NCI-H748 (cell line): ENCODE results near the gene SLC23A3.
A peak's percentile ranks its signal among the peaks of the same experiment; 100 is the strongest.

Experiments used
- DNase-seq: peaks from one replicate; lab custom pipeline; 2025; ENCODE audit not compliant: unreplicated experiment; lab: John Stamatoyannopoulos, UW

SLC23A3 gene

GRCh38 chr2:219176818-219177551 lies 7.2 kb upstream of the SLC23A3 start, which contains the start of gene CNPPD1:
TSS of gene CNPPD1 (minus strand) at chr2:219176925. CDS start at chr2:219176828, 97 bp downstream.
- DNase-seq, result peak; percentile 92

GRCh38 chr2:219175928-219176817 lies 6.3 kb upstream of the SLC23A3 start:
- peak; percentile 74 for DNase-seq

DNA sequence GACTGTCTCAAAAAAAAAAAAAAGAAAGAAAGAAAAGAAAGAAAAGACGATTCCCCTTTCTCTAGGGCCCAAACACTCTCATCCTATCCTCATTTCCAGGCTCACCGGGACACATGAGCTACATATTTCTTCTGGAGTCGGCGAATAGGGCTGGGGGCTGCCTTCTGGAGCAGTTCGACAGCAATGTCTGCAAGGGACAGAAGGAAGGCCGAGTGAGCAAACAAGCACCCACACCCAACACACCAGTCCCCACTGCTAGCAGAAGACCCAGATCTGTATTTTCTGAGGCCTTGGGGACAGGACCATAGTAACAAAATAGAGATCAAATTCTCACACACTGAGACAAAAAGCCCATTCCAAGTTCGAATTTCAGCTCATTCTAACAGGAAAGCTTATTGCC lies 5.7 kb upstream of the SLC23A3 start:
- DNase-seq, result no peak

DNA sequence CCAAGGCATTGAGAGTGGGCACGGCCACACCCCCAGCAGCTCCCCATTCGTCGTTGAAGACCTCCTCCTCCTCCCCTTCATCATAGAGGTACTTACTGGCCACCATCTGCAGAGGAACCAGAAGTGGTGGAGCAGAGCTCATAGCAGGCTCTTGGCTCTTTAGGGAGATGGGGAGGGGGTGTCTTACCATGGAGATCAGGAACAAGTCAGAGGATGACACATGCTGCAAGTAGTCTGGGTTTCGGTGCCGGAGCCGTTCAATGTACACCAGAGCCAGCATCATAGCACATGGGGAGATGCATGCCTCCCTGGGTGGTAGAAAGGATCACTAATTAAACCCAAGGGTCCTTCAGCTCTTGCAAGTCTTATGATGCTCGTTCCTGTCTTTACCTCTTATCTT lies 5.0 kb upstream of the SLC23A3 start:
- no peak for DNase-seq

DNA sequence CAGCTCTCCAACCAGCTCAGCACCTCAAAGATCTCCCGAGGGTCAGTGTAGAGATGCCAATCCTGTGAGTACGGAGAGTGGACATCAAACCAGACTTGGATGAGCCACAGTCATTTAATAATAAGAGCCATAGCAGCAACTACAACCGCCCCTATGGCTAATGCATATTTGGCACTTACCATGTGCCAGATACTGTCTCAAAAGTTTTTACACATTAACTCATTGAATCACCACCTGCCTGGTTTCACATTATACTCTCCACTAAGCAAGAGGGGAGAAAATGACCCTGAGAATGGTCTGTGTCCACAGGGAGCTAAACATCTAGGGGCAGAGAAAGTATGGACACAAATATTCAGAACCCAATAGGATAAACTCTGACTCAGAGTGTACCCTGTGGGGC lies 4.3 kb upstream of the SLC23A3 start:
- DNase-seq, result no peak

- no peak for DNase-seq
These were observed 3.3 kb upstream of the SLC23A3 start for GRCh38 chr2:219173176-219173575.

GRCh38 chr2:219172231-219173154 lies 2.7 kb upstream of the SLC23A3 start:
- DNase-seq, result no peak

DNA sequence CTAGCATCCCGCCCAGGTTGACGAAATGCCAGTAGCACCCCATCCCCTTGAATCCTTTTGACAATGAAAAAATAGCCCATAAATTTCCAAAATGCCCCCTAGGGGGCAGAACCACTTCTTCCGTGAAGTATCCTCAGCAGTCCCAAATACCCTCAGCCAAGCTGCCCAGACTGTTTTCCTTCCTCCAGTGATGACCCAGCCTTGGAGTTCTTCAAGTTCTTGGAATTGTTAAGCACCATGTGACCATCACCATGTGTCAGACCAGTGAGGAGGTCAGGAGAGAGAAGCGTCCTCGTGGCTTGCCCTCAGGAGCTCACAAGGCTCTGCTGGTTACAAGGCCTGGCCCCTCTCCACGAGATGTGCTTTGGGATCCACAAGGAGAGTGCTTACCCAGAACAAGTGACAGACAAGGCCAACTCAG lies 1.4 kb upstream of the SLC23A3 start:
- peak; percentile 54 for DNase-seq

DNA sequence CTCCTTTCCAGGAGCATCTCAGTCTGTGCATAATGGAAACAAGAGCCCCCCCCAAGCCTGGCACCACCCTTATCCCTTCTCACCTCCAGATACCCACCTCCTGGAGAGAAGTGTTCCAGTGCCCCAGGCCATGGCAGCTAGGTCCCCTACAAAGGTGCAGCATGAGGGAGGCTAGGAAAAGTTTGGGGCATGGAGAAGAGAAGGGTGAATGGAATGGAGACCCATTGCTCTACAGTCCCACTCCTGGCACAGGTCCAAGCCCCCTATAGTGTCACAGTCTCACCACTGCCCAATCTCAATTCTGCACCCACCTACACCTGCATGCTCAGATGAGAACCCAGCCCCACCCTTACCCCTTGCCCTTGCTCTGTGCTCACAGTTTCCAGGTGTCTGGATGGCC lies 897 bp downstream of the SLC23A3 start:
- no peak for DNase-seq

DNA sequence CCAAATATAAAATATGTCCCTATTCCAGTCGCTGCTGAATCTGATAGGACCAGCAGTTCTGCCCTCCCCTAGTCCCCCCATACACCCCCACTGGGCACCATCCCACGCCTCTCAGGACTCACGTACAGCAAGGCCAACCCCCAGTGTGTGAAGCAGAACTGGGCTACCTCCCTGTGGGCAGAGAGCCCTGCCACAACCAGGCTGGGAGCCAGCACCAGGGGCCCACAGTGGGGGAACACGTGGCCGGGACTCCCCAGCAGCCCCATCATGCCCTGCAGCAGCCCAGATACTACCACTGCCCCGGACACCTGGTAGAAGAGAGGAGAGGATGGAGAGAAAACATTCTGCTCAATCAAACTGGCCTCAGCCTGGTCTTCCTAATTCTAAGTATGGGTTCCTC lies 1.3 kb downstream of the SLC23A3 start:
- no peak for DNase-seq

- no peak for DNase-seq
These were observed 1.8 kb downstream of the SLC23A3 start for GRCh38 chr2:219167997-219168396.

GRCh38 chr2:219165058-219165911 lies 4.5 kb downstream of the SLC23A3 start:
- no peak for DNase-seq

GRCh38 chr2:219163156-219163555 lies 6.7 kb downstream of the SLC23A3 start:
- no peak for DNase-seq

DNA sequence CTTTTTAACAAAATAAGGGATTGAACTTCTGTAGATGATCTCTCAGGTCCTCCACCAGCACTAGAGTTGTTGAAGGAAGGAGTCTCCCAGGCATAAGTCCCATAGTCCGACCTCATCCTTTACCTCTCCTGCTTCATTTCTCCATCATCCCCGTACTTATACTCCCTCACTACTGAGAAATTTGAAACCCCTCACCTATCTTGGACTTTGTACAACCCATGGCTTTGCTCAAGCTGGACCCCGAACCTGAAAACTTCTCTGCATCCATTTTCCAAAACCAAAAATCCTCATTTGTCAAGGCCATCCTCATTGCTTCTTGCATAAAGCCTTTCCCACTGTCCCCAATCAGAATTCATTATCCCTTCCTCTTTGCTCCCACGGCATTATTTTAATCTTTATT lies 8.7 kb downstream of the SLC23A3 start:
- no peak for DNase-seq

GRCh38 chr2:219160186-219161017 lies 9.4 kb downstream of the SLC23A3 start, which contains the start of gene NHEJ1:
TSS of gene NHEJ1 (minus strand) at chr2:219160815. CDS start at chr2:219158362, 2,453 bp downstream.
- DNase-seq, result peak; percentile 92

DNA sequence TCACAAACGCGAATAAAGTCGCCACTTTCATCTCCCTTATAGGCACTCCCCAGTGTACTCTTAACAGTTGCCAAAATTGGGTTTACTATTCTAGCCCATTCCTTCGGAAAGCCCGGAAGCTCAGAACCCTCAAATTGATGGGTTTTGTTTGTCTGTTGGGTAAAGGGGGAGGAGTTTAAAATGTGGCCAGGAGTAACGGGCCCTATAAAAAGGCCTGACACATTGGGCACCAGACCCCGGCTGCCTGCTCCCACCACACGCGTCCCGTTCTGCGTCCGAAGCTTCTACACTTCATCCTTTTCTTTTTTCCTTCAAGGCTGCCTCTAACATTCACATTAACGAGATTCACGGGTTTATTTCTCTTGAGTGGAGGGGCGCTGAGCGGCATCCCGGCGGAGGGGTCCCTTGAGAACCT lies 10.1 kb downstream of the SLC23A3 start:
- DNase-seq, result no peak

DNA sequence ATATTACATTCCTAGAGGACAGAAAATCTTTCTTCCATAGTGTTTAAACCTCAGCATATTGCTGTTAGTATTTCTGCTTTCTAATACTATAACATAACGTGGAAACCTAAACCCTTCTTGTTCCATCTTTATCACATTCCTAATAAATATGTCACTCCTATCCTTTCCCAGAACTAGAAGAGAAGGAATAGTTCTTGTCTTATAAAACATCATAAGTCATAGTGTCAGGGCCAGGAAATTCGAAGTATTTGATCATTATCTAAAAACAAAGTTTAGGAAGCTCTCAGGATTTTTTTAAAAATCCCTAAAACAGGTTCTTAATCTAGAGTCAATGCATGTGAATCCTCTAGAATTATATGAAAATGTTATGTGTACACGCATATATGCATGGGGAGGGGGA lies 11.2 kb downstream of the SLC23A3 start:
- DNase-seq, result no peak

DNA sequence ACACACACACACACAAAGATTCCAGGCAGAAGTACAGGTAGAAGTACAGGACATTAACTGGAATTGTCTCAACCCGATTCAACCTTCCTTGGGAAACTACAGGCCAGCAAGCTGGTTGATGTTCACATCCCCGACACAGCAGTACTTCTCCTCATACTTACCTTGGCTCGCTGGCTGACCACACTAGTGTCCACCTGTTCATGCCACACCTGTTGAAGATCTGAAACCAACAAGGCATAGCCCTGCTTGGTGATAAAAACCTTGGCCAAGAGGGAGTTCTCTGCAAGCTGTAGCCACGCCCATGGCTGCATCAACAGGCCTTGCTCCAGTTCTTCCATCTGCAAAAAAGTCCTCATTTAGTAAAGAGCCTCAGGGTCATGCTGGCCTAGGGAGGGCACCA lies 11.8 kb downstream of the SLC23A3 start:
- no peak for DNase-seq

- no peak for DNase-seq
These were observed 12.4 kb downstream of the SLC23A3 start for GRCh38 chr2:219157396-219157795.
